HepG2 (cell line): ENCODE measurements around the gene DDR2. TPM values are rescaled to one million over a fixed set of nuclear protein-coding genes. Genes with fewer than 3 reads are reported as not detected.

Source experiments
- ATAC-seq: fragments of 200-7000 bp; cut with Tn5 transposase; 3 replicates; pipeline ENCODE4 v1.9.1; 2020; ENCODE audit warnings: mild to moderate bottlenecking, moderate library complexity
- BruUV-seq: library from RNA; stranded (reverse); fragments of 400-500 nt; replicated peaks from 2 replicates; lab custom pipeline; 2021; lab: Mats Ljungman, UMichigan
- CTCF ChIA-PET: fragments of 300-600 bp; formaldehyde crosslinking; extraction: SDS; loops from one replicate; lab custom pipeline; 2021; ENCODE audit warnings: low total read pairs, inconsistent platforms, low intra/inter-chr PET ratio; lab: Yijun Ruan, JAX
- POLR2A ChIA-PET: fragments of 350-600 bp; sonication (Branson Sonifier 250); formaldehyde crosslinking; loops from one replicate; lab custom pipeline; 2020; ENCODE audit warnings: antibody characterized with exemption, inconsistent platforms; lab: Yijun Ruan, JAX
- DNase-seq: peaks from one replicate; pipeline ENCODE4 v3.0.0-alpha.2; 2015; ENCODE audit warnings: low spot score
- FAIRE-seq: peaks from 3 replicates; lab custom pipeline; 2011; peaks lifted over from hg19 to GRCh38; lab: Jason Lieb, UNC
- H2AFZ ChIP-seq: one replicate; pipeline ENCODE4 v1.6.1; 2011; ENCODE audit warnings: low read length, inconsistent platforms
- H3K27ac ChIP-seq: fragments of 300-600 bp; 3 replicates; pipeline ENCODE4 v1.8.0; 2011; ENCODE audit warnings: mixed run types, mild to moderate bottlenecking, mixed read lengths, low read length, inconsistent platforms; ENCODE audit not compliant: insufficient read depth; ENCODE audit errors: extremely low read length
- H3K27me3 ChIP-seq, 2 experiments: fragments of 200-600 bp in 1 of 2; 2 replicates in 1 of 2; 3 replicates in 1 of 2; pipeline versions ENCODE4 v1.6.0 to v1.8.0; 2011; ENCODE audit warnings: low read length in 2 of 2, mild to moderate bottlenecking in 2 of 2, moderate library complexity in 2 of 2, inconsistent platforms in 1 of 2; ENCODE audit not compliant: insufficient read depth in 2 of 2, control insufficient read depth in 1 of 2
- H3K36me3 ChIP-seq, 2 experiments: fragments of 200-600 bp in 1 of 2; replicated peaks in 1 of 2; 2 replicates in 1 of 2; 3 replicates in 1 of 2; pipeline versions ENCODE4 v1.5.1 to v1.8.0; 2011; ENCODE audit warnings: low read length in 2 of 2, inconsistent platforms in 1 of 2; ENCODE audit not compliant: insufficient read depth in 2 of 2, control insufficient read depth in 1 of 2
- H3K4me1 ChIP-seq: 2 replicates; pipeline ENCODE4 v1.5.1; 2012; ENCODE audit warnings: low read length, inconsistent platforms; ENCODE audit not compliant: insufficient read depth
- H3K4me2 ChIP-seq: 2 replicates; pipeline ENCODE4 v1.6.0; 2011; ENCODE audit warnings: low read depth, low read length, inconsistent platforms
- H3K4me3 ChIP-seq, 3 experiments: fragments of 200-600 bp in 1 of 3; sonication (generic), shearing (Covaris generic) in 1 of 3; replicated peaks in 1 of 3; 2 replicates each; pipeline ENCODE4 v1.5.1; 2011 to 2016; ENCODE audit warnings: low read length in 3 of 3, inconsistent platforms in 2 of 3, low read depth in 2 of 3, mild to moderate bottlenecking in 2 of 3, control low read depth in 1 of 3, mixed read lengths in 1 of 3; ENCODE audit not compliant: insufficient read depth in 1 of 3
- H3K79me2 ChIP-seq: one replicate; pipeline ENCODE4 v1.6.1; 2011; ENCODE audit warnings: low read length, inconsistent platforms; ENCODE audit not compliant: insufficient read depth
- H3K9ac ChIP-seq: 2 replicates; pipeline ENCODE4 v1.6.0; 2011; ENCODE audit warnings: mild to moderate bottlenecking, low read depth, low read length, inconsistent platforms; ENCODE audit not compliant: insufficient read depth
- H3K9me3 ChIP-seq: 2 replicates; pipeline ENCODE4 v1.5.1; 2012; ENCODE audit warnings: mild to moderate bottlenecking, low read length
- H4K20me1 ChIP-seq: 2 replicates; pipeline ENCODE4 v1.6.0; 2011; ENCODE audit warnings: inconsistent platforms, mild to moderate bottlenecking, low read length, moderate library complexity; ENCODE audit not compliant: insufficient read depth
- ERF ChIP-seq: IDR thresholded peaks from 2 replicates; pipeline ENCODE4 v1.6.1; 2018; ENCODE audit warnings: missing biosample characterization, missing genetic modification reagents
- IRX3 ChIP-seq: sonication (generic); formaldehyde crosslinking; IDR thresholded peaks from 2 replicates; pipeline ENCODE4 v1.8.1; 2023; ENCODE audit warnings: mild to moderate bottlenecking, low read depth, missing genetic modification reagents, borderline replicate concordance
- NONO ChIP-seq, 2 experiments: fragments of 450-650 bp in 1 of 2; sonication (generic) in 1 of 2; formaldehyde crosslinking in 1 of 2; IDR thresholded peaks in 1 of 2; conservative IDR thresholded peaks in 1 of 2; 2 replicates each; pipeline versions ENCODE4 v1.6.1 to v1.8.0; 2017 to 2022; ENCODE audit warnings: mild to moderate bottlenecking in 1 of 2, missing genetic modification reagents in 1 of 2, moderate library complexity in 1 of 2
- ZNF501 ChIP-seq: sonication (generic); formaldehyde crosslinking; IDR thresholded peaks from 2 replicates; pipeline ENCODE4 v1.5.1; 2020; ENCODE audit warnings: mild to moderate bottlenecking, moderate library complexity, missing genetic modification reagents
- ZNF7 ChIP-seq: IDR thresholded peaks from 2 replicates; pipeline ENCODE4 v1.6.1; 2016; ENCODE audit warnings: missing biosample characterization, missing genetic modification reagents
- WGBS: methylation state at CpG from one replicate; pipeline ENCODE4 v1.1.6; 2017; ENCODE audit warnings: low lambda C conversion rate; 5-methylcytosine and 5-hydroxymethylcytosine counted together
- in situ Hi-C: cut with HindIII; loops from 2 replicates; pipeline ENCODE4 v1.10.0; 2017; ENCODE audit warnings: low pct_unique_long_range_greater_than_20kb; ENCODE audit not compliant: extremely low pct_ligation_motif_present
- intact Hi-C: fragments of 100-400 bp; cut with micrococcal nuclease; formaldehyde crosslinking; loops from one replicate; pipeline ENCODE4 v1.10.0; 2022; ENCODE audit not compliant: unreplicated experiment
- polyA plus RNA-seq, 8 experiments: library from polyadenylated mRNA; depleted of rRNA in 3 of 8; stranded (reverse) in 7 of 8; unstranded in 1 of 8; fragments of >200 nt; fragmentation: Illumina TruSeq in 4 of 8; extraction: Trizol in 4 of 8; gene quantifications; 2 replicates each; pipeline versions ENCODE4 v1.2.1 to v1.2.3, GENCODE V29; 2011 to 2016; ENCODE audit warnings: low read depth in 4 of 8, missing spikeins in 1 of 8, mixed read lengths in 1 of 8; ENCODE audit not compliant: insufficient read depth in 1 of 8
- total RNA-seq, 5 experiments: library from RNA; depleted of rRNA; stranded (reverse); fragments of >200 nt; fragmentation: Illumina TruSeq; extraction: Trizol; gene quantifications; 2 replicates each; pipeline ENCODE4 v1.2.3, GENCODE V29; 2016; ENCODE audit warnings: low read depth in 1 of 5
- TF ChIP-seq, protein P1 (sequence below): sonication (generic); formaldehyde crosslinking; IDR thresholded peaks from 2 replicates; pipeline ENCODE4 v1.8.1; 2023; ENCODE audit warnings: missing genetic modification reagents, inconsistent platforms, borderline replicate concordance
- TF ChIP-seq, protein P2 (sequence below): sonication (generic); formaldehyde crosslinking; IDR thresholded peaks from 2 replicates; pipeline ENCODE4 v1.8.1; 2023; ENCODE audit warnings: missing genetic modification reagents, mild to moderate bottlenecking, borderline replicate concordance

The DDR2 gene
- total and polyA plus RNA-seq, 2 of the 13 experiments (the other 11 are each of a cell fraction or from before 2014, with no cell fraction given) = 0.36 to 0.38 TPM

GRCh38 chr1:162823771-162824525 is 191.7 kb downstream of the DDR2 start (continued):
- TF ChIP-seq, protein P1, sequence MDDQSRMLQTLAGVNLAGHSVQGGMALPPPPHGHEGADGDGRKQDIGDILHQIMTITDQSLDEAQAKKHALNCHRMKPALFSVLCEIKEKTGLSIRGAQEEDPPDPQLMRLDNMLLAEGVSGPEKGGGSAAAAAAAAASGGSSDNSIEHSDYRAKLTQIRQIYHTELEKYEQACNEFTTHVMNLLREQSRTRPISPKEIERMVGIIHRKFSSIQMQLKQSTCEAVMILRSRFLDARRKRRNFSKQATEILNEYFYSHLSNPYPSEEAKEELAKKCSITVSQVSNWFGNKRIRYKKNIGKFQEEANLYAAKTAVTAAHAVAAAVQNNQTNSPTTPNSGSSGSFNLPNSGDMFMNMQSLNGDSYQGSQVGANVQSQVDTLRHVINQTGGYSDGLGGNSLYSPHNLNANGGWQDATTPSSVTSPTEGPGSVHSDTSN (CRISPR knock-in tag) = no peak
- TF ChIP-seq ERF (CRISPR knock-in tag) = no peak
- TF ChIP-seq ZNF501 (CRISPR knock-in tag) = no peak
- TF ChIP-seq, all 625 proteins: peak for 0

DNA sequence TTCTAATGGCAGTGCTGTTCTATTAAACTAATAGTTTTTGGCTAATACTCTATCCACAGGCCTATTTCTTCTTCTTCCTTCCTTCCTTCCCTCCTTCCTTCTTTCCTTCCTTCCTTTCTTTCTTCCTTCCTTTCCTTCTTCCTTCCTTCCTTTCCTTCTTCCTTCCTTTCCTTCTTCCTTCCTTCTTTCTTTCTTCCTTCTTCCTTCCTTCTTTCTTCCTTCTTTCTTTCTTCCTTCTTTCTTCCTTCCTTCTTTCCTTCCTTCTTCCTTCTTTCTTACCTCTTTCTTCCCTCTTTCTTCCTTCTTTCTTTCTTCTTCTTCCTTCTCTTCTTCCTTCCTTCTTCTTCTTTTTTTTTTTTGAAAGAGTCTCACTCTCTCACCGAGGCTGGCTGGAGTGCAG is 197.0 kb downstream of the DDR2 start:
- H4K20me1 ChIP-seq = no peaks in the 10 kb centered on the region
- CTCF ChIA-PET = no interaction called here
- no peak for TF ChIP-seq ZNF7 (CRISPR knock-in tag)
- TF ChIP-seq IRX3 (CRISPR knock-in tag) = no peak
- TF ChIP-seq, protein P2, sequence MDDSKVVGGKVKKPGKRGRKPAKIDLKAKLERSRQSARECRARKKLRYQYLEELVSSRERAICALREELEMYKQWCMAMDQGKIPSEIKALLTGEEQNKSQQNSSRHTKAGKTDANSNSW = no peak
- TF ChIP-seq NONO (IDR thresholded peaks at IDR 0.05) = 0 out of 2 replicates have a peak, but pooled peaks have one; percentile 32
- no peak for TF ChIP-seq NONO (CRISPR knock-in tag; conservative IDR thresholded peaks at IDR 0.05)
- TF ChIP-seq, all 625 proteins: peak for 1
- peaks cover 1% of the 10 kb centered on the region; the same call in 1 of the 2 replicates for H3K4me1 ChIP-seq
- no peak overlapping the region for H2AFZ ChIP-seq
- no TSS peak for BruUV-seq
- 4% methylated on average over 1 of the region's 1 CpG for WGBS
- H3K27me3 ChIP-seq = no peaks in the 10 kb centered on the region
- H3K27ac ChIP-seq = no peak overlapping the region
- no peak overlapping the region for H3K4me3 ChIP-seq
- no peaks in the 10 kb centered on the region for H3K79me2 ChIP-seq
- H3K36me3 ChIP-seq = no peaks in the 10 kb centered on the region
- no peaks in the 10 kb centered on the region for H3K9me3 ChIP-seq
- H3K9ac ChIP-seq = no peak overlapping the region
- ATAC-seq (no peak), FAIRE-seq (no peak), DNase-seq (no peak)
- in situ Hi-C loops = no loop called here
- POLR2A ChIA-PET = no interaction called here
- intact Hi-C loops = no loop called here
- H3K4me2 ChIP-seq = no peak overlapping the region
